Chondrocyte (in vitro differentiated cells): ENCODE results near the gene B3GAT1. TPM values are rescaled to one million over a fixed set of nuclear protein-coding genes. Genes with fewer than 3 reads are reported as not detected.

ENCODE experiments used
- DNase-seq: peaks from one replicate; pipeline ENCODE4 v3.0.0; 2021; ENCODE audit warnings: mixed read lengths, low spot score
- H3K27ac Mint-ChIP-seq: one replicate; pipeline ENCODE4 v1.8.0; 2021; ENCODE audit warnings: mild to moderate bottlenecking, moderate library complexity, mixed read lengths; ENCODE audit not compliant: unreplicated experiment
- H3K27me3 Mint-ChIP-seq: 2 replicates; pipeline ENCODE4 v1.8.0; 2021; ENCODE audit warnings: low read depth, mixed read lengths
- H3K36me3 Mint-ChIP-seq: 2 replicates; pipeline ENCODE4 v1.8.0; 2021; ENCODE audit warnings: low read depth, mixed read lengths
- H3K4me1 Mint-ChIP-seq: 2 replicates; pipeline ENCODE4 v1.8.0; 2021; ENCODE audit warnings: low read depth, mild to moderate bottlenecking, mixed read lengths
- H3K4me3 Mint-ChIP-seq: one replicate; pipeline ENCODE4 v1.8.0; 2021; ENCODE audit warnings: mild to moderate bottlenecking, moderate library complexity, mixed read lengths; ENCODE audit not compliant: unreplicated experiment
- H3K9me3 Mint-ChIP-seq: 2 replicates; pipeline ENCODE4 v1.8.0; 2021; ENCODE audit warnings: low read depth, mixed read lengths
- total RNA-seq: library from RNA; stranded (reverse); gene quantifications from 3 replicates; pipeline ENCODE4 v1.2.1, GENCODE V29; 2021
- TF ChIP-seq, protein P1 (sequence below): fragments of 200-600 bp; sonication (generic); IDR thresholded peaks from 2 replicates; pipeline ENCODE4 v1.5.0; 2021; ENCODE audit warnings: antibody characterized with exemption, mild to moderate bottlenecking, moderate library complexity

The B3GAT1 gene
- total RNA-seq, 1 donor from 2014 or later: 0.37 TPM

DNA sequence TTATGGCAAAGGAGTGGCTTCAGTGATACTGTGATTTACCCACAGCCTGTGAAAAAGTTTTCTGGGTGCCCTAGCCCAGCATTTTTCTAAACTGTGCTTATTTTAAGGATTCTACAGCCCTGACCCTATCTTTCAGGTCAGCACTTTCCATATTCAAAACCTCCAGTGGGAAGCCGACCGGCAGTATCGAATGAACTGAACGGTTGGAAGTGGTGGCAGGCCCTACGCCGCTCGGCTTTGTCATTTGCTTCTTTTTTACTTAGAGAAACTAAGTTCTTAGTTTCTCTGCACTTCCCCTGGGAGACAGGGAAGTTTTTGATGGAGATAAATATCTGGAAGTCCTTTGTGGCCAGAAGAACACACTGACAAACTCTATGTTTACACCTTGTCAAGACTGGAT is 79.3 kb downstream of the B3GAT1 start:
- TF ChIP-seq, protein P1, sequence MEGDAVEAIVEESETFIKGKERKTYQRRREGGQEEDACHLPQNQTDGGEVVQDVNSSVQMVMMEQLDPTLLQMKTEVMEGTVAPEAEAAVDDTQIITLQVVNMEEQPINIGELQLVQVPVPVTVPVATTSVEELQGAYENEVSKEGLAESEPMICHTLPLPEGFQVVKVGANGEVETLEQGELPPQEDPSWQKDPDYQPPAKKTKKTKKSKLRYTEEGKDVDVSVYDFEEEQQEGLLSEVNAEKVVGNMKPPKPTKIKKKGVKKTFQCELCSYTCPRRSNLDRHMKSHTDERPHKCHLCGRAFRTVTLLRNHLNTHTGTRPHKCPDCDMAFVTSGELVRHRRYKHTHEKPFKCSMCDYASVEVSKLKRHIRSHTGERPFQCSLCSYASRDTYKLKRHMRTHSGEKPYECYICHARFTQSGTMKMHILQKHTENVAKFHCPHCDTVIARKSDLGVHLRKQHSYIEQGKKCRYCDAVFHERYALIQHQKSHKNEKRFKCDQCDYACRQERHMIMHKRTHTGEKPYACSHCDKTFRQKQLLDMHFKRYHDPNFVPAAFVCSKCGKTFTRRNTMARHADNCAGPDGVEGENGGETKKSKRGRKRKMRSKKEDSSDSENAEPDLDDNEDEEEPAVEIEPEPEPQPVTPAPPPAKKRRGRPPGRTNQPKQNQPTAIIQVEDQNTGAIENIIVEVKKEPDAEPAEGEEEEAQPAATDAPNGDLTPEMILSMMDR: no peak

DNA sequence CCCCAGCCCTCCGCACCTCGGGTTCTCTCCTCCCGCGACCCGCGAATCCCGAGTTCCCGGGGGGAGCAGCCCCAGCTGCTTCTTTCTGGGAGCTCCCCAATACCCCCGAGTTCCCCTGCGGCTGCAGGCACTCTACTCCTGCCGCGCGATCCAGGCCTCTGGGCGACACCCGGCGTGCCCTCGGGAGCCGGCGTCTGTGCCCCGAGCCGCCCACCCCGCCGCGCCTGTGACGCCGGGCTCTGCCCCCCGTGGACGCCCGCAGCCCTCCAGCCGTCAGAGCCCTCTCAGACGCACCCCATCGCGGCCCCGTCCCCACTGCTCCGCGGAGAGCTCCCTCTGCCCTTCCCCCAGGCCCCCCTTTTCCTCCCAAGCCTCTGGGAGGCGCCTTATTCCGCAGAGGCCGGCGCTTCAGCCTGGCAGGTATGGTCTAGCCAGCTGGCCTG is 79.8 kb downstream of the B3GAT1 start:
- TF ChIP-seq, protein P1: no peak
- no peak for DNase-seq
- Mint-ChIP-seq H3K36me3 (peaks cover 3% of the 10 kb centered on the region), H3K4me3 (peak overlapping the region; percentile 54), H3K9me3 (no peaks in the 10 kb centered on the region), H3K27me3 (peaks cover 54% of the 10 kb centered on the region), H3K27ac (no peak overlapping the region), H3K4me1 (peaks cover 12% of the 10 kb centered on the region)

More for the DNA sequence above, 79.3 kb downstream of the B3GAT1 start:
- DNase-seq: no peak
- Mint-ChIP-seq H3K9me3 (no peaks in the 10 kb centered on the region), H3K27ac (no peak overlapping the region), H3K4me3 (peak overlapping the region; percentile 23), H3K27me3 (peaks cover 49% of the 10 kb centered on the region), H3K4me1 (peaks cover 12% of the 10 kb centered on the region), H3K36me3 (peaks cover 1% of the 10 kb centered on the region)

DNA sequence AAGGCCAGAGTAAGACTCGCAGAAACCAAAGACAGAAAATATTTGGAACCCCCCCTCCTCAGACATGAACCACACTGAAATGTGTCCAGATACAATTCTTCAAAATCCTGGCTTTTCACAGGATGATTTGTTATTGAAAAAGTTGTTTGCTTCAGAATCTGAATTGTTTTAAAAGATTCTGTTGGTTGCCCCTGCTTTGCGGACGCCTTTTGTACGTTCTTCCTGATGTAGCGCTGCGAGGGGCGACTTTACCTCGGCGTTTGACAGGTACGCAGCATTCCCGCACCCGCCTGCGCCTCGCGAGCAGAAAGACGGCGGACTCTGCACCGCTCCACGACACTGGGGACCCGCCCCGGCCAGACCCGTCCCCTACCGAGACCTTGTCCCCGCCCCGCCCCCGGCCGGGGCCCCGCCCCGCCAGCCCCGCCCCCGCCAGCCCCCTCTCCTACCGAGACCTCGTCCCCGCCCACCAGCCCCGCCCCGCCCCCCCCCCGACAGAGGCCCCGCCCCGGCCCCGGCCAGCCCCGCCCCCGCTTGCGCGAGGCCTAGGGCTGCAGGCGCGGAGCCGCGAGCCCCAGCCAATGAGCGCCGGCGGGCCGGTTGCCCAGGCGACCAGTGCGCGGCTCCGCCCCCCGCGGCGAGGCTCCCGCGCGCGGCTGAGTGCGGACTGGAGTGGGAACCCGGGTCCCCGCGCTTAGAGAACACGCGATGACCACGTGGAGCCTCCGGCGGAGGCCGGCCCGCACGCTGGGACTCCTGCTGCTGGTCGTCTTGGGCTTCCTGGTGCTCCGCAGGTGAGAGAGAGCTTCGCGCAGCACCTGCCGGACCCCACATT is 80.5 kb downstream of the B3GAT1 start, which contains the start of gene GLB1L2:
Gene GLB1L2 (plus strand): TSS at position 635 of the 835 bp plus-strand sequence. CDS start 74 bp downstream, at position 709.
- peaks cover 59% of the 10 kb centered on the region for H3K27me3 Mint-ChIP-seq
- TF ChIP-seq, protein P1: no peak
- no peak within 1 kb of the TSS for H3K27ac Mint-ChIP-seq
- peak within 1 kb of the TSS; percentile 72 for H3K4me3 Mint-ChIP-seq
- DNase-seq: no peak
- H3K4me1 Mint-ChIP-seq: peaks cover 12% of the 10 kb centered on the region
- no peaks in the 10 kb centered on the region for H3K9me3 Mint-ChIP-seq
- H3K36me3 Mint-ChIP-seq: peaks cover 3% of the 10 kb centered on the region

DNA sequence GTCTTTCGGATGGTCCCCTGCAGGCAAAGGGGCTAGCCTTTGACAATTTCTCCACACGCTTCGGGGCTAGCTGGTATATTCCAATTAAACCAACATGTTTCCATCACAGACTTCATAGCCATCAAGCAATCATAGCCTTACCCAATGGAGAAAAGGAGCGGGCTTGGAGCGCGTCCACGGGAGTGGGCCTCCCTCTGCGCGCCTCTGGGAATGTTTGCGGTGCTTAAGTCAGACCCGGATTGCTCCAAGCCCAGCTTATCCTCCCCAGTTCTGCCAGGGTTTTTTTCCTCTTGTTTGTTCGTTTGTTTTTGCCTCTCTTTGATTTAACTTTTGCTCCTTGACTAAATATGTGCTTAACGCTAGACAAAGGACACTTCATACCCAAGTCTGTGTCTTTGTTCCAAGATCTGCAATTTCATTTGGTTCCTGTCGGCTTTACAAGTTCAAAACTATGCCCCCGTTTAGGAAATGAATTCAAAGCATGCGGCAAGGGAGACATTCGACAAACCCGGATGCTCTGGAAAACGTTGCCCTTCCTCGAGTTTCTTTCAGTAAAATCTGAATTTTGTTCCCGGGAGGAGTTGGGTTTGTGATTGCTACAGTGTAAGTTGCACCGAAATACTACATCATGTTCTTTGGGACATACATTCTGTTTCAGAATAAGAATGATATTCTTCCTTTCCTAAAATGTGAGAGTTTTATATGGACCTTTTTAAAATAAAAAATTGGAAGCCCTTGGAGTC is 81.3 kb downstream of the B3GAT1 start:
- TF ChIP-seq, protein P1: no peak
- Mint-ChIP-seq H3K27me3 (peaks cover 59% of the 10 kb centered on the region), H3K27ac (no peak overlapping the region), H3K9me3 (no peaks in the 10 kb centered on the region), H3K4me3 (peak overlapping the region; percentile 72), H3K36me3 (peaks cover 2% of the 10 kb centered on the region), H3K4me1 (peaks cover 12% of the 10 kb centered on the region)
- DNase-seq: no peak

Other genes with a start within 250 kb of the B3GAT1 start
- 13.2 to 24.3 TPM (median 17.0 TPM) in 3 replicates for gene NCAPD3, start 188.3 kb downstream of the B3GAT1 start, total RNA-seq
- 49.1 to 54.5 TPM (median 50.4 TPM) in 3 replicates for gene VPS26B, start 187.6 kb downstream of the B3GAT1 start, total RNA-seq
- 25.4 to 27.8 TPM (median 25.5 TPM) in 3 replicates for gene THYN1, start 158.9 kb downstream of the B3GAT1 start, total RNA-seq
- gene ACAD8, start 158.7 kb downstream of the B3GAT1 start, total RNA-seq: 14.9 to 21.1 TPM (median 17.0 TPM) in 3 replicates
- gene GLB1L3, start 135.9 kb downstream of the B3GAT1 start, total RNA-seq: not detected in 3 replicates
- gene GLB1L2, start 80.3 kb downstream of the B3GAT1 start, total RNA-seq: 0.34 to 0.74 TPM (median 0.35 TPM) in 3 replicates